SK-N-SH (cell line): ENCODE results near the gene TNRC6C. TPM values are rescaled to one million over a fixed set of nuclear protein-coding genes. Genes with fewer than 3 reads are reported as not detected.
"Not testable (repeated sequence)": the region's sequence is repeated elsewhere in the genome, so short reads cannot be mapped to it uniquely, and the experiment has no call there.

Source experiments
- CTCF ChIA-PET: fragments of 300-600, 350-600 bp; formaldehyde crosslinking; extraction: SDS; loops from one replicate; lab custom pipeline; 2021; lab: Yijun Ruan, JAX
- POLR2A ChIA-PET: fragments of 350-600 bp; sonication (Branson Sonifier 250); formaldehyde crosslinking; extraction: SDS; loops from one replicate; lab custom pipeline; 2020; ENCODE audit warnings: antibody characterized with exemption, inconsistent platforms; lab: Yijun Ruan, JAX
- DNase-seq: peaks from one replicate; pipeline ENCODE4 v3.0.0; 2012
- H2AFZ ChIP-seq: fragments of 200-600 bp; sonication (generic); 2 replicates; pipeline ENCODE4 v1.8.1; 2016; ENCODE audit warnings: antibody characterized with exemption, mild to moderate bottlenecking, low read depth
- H3F3A ChIP-seq: fragments of 200-600 bp; sonication (generic); replicated peaks from 2 replicates; pipeline ENCODE3; 2016; ENCODE audit warnings: antibody characterized with exemption, mild to moderate bottlenecking; ENCODE audit not compliant: insufficient read depth
- H3K27ac ChIP-seq, 2 experiments: fragments of 200-500 bp in 1 of 2; fragments of 200-600 bp in 1 of 2; sonication (Bioruptor generic) in 1 of 2; sonication (generic), shearing (Covaris generic) in 1 of 2; 2 replicates each; pipeline versions ENCODE4 v1.5.1 to v1.6.1; 2014 to 2016; ENCODE audit warnings: low read depth in 2 of 2, inconsistent platforms in 1 of 2, low read length in 1 of 2, mild to moderate bottlenecking in 1 of 2, mixed read lengths in 1 of 2
- H3K27me3 ChIP-seq: fragments of 200-600 bp; sonication (generic), shearing (Covaris generic); 2 replicates; pipeline ENCODE4 v1.6.1; 2016; ENCODE audit warnings: mixed run types; ENCODE audit not compliant: insufficient read depth
- H3K36me3 ChIP-seq, 2 experiments: fragments of 200-500 bp in 1 of 2; fragments of 200-600 bp in 1 of 2; sonication (Bioruptor generic) in 1 of 2; sonication (generic) in 1 of 2; replicated peaks in 1 of 2; 2 replicates each; pipeline versions ENCODE3 to v1.5.1; 2014 to 2016; ENCODE audit warnings: low read length in 1 of 2, mild to moderate bottlenecking in 1 of 2; ENCODE audit not compliant: insufficient read depth in 2 of 2, control insufficient read depth in 1 of 2
- H3K4me1 ChIP-seq, 2 experiments: fragments of 200-500 bp in 1 of 2; fragments of 200-600 bp in 1 of 2; sonication (Bioruptor generic) in 1 of 2; sonication (generic), shearing (Covaris generic) in 1 of 2; 2 replicates each; pipeline versions ENCODE4 v1.5.1 to v1.6.1; 2014 to 2016; ENCODE audit warnings: low read depth in 1 of 2, low read length in 1 of 2, mixed run types in 1 of 2; ENCODE audit not compliant: insufficient read depth in 2 of 2, control insufficient read depth in 1 of 2
- H3K4me2 ChIP-seq: fragments of 200-600 bp; sonication (generic), shearing (Covaris generic); 2 replicates; pipeline ENCODE4 v1.6.1; 2017; ENCODE audit warnings: mixed run types
- H3K4me3 ChIP-seq, 2 experiments: fragments of 200-500 bp in 1 of 2; fragments of 200-600 bp in 1 of 2; sonication (Bioruptor generic) in 1 of 2; sonication (generic), shearing (Covaris generic) in 1 of 2; 2 replicates each; pipeline versions ENCODE4 v1.5.1 to v1.8.1; 2014 to 2016; ENCODE audit warnings: low read depth in 2 of 2, inconsistent platforms in 1 of 2, low read length in 1 of 2, mild to moderate bottlenecking in 1 of 2, mixed read lengths in 1 of 2, moderate library complexity in 1 of 2
- H3K79me2 ChIP-seq: fragments of 200-600 bp; sonication (generic); 2 replicates; pipeline ENCODE4 v1.8.1; 2017; ENCODE audit warnings: mild to moderate bottlenecking; ENCODE audit not compliant: insufficient read depth
- H3K9ac ChIP-seq: fragments of 200-600 bp; sonication (generic); 2 replicates; pipeline ENCODE4 v1.6.1; 2017; ENCODE audit warnings: mixed run types
- H3K9me2 ChIP-seq: fragments of 200-600 bp; sonication (generic); 2 replicates; pipeline ENCODE4 v1.6.1; 2017; ENCODE audit warnings: mixed run types
- H3K9me3 ChIP-seq: fragments of 200-600 bp; sonication (generic); 2 replicates; pipeline ENCODE4 v1.6.1; 2017; ENCODE audit warnings: mixed run types, mild to moderate bottlenecking, moderate library complexity
- H4K20me1 ChIP-seq: fragments of 200-600 bp; sonication (generic); 2 replicates; pipeline ENCODE4 v1.6.1; 2017; ENCODE audit warnings: mild to moderate bottlenecking, mixed run types; ENCODE audit not compliant: insufficient read depth
- FOXM1 ChIP-seq: IDR thresholded peaks from 2 replicates; pipeline ENCODE4 v1.4.0; 2012; ENCODE audit warnings: low read depth, mild to moderate bottlenecking
- IRF3 ChIP-seq: fragments of 150-350 bp; IDR thresholded peaks from 2 replicates; pipeline ENCODE4 v1.6.1; 2016; ENCODE audit warnings: mild to moderate bottlenecking, low read depth, low read length
- JUND ChIP-seq: IDR thresholded peaks from 2 replicates; pipeline ENCODE4 v1.4.0; 2012
- MEF2A ChIP-seq: IDR thresholded peaks from 2 replicates; pipeline ENCODE4 v1.4.0; 2012; ENCODE audit warnings: low read depth, borderline replicate concordance
- NFIC ChIP-seq: IDR thresholded peaks from 2 replicates; pipeline ENCODE4 v1.4.0; 2012; ENCODE audit warnings: borderline replicate concordance
- PBX3 ChIP-seq: IDR thresholded peaks from 2 replicates; pipeline ENCODE4; 2012
- RAD21 ChIP-seq: IDR thresholded peaks from 2 replicates; pipeline ENCODE4 v1.6.1; 2012; ENCODE audit warnings: mild to moderate bottlenecking, low read length
- REST ChIP-seq: IDR thresholded peaks from 2 replicates; pipeline ENCODE4 v1.6.1; 2012; ENCODE audit warnings: mild to moderate bottlenecking, low read depth, low read length, moderate library complexity
- USF1 ChIP-seq: IDR thresholded peaks from 2 replicates; pipeline ENCODE4 v1.4.0; 2012; ENCODE audit warnings: low read depth, borderline replicate concordance
- USF2 ChIP-seq: fragments of 150-350 bp; IDR thresholded peaks from 2 replicates; pipeline ENCODE4 v1.6.1; 2017; ENCODE audit warnings: antibody characterized with exemption, low read length, low read depth, borderline replicate concordance
- WGBS: methylation state at CpG from one replicate; pipeline ENCODE4 v1.1.6; 2017; ENCODE audit warnings: low lambda C conversion rate; 5-methylcytosine and 5-hydroxymethylcytosine counted together
- polyA plus RNA-seq, 3 experiments: library from polyadenylated mRNA; depleted of rRNA; stranded (reverse); fragments of >200 nt; gene quantifications; 2 replicates each; pipeline ENCODE4 v1.2.3, GENCODE V29; 2012

Gene TNRC6C
- polyA plus RNA-seq, 1 of the 3 experiments (the other 2 are of a cell fraction) = 2.2 TPM

GRCh38 chr17:78114831-78115723 lies 156.6 kb downstream of the TNRC6C start:
- 76% methylated on average over 24 of the region's 28 CpGs for WGBS
- no peak overlapping the region for H2AFZ ChIP-seq
- TF ChIP-seq JUND (no peak), USF2 (no peak), NFIC (no peak), USF1 (no peak), FOXM1 (no peak), MEF2A (no peak), PBX3 (no peak), RAD21 (no peak), REST (no peak), IRF3 (no peak)
- TF ChIP-seq, all 33 proteins: peak for 0
- no peaks in the 10 kb centered on the region for H3K79me2 ChIP-seq
- CTCF ChIA-PET = interaction anchor here (0.8 to 10.9 kb wide), 11 partner anchors 12 to 210 kb away, joined by 3 to 131 read pairs (median 11); partner anchors contain the start of genes SYNGR2, TMC6 and TMC8
- H3K9me3 ChIP-seq = no peaks in the 10 kb centered on the region
- H3K4me2 ChIP-seq = no peak overlapping the region
- H4K20me1 ChIP-seq = no peaks in the 10 kb centered on the region
- 0 out of 2 replicates have a peak, but pooled peaks cover 6% of the 10 kb centered on the region for H3K27me3 ChIP-seq
- H3K9me2 ChIP-seq = no peaks in the 10 kb centered on the region
- no peak overlapping the region for H3K27ac ChIP-seq
- POLR2A ChIA-PET = no interaction called here
- H3K4me1 ChIP-seq = peaks cover 0 to 19% of the 10 kb centered on the region in 2 experiments; a peak in 1 of 4 replicates
- peak; percentile 49 for DNase-seq
- no peaks in the 10 kb centered on the region for H3F3A ChIP-seq
- H3K36me3 ChIP-seq = no peaks in the 10 kb centered on the region
- H3K4me3 ChIP-seq = no peak overlapping the region
- H3K9ac ChIP-seq = no peak overlapping the region

GRCh38 chr17:78115803-78116202 lies 157.3 kb downstream of the TNRC6C start:
- not testable (repeated sequence) for H3K36me3 ChIP-seq, H2AFZ ChIP-seq, H3K27me3 ChIP-seq, H3K27ac ChIP-seq, H3K4me3 ChIP-seq, H4K20me1 ChIP-seq, H3K79me2 ChIP-seq, H3K9ac ChIP-seq, H3K4me2 ChIP-seq, DNase-seq, H3K9me3 ChIP-seq, H3F3A ChIP-seq, H3K9me2 ChIP-seq
- WGBS = 87% methylated on average over 11 of the region's 18 CpGs
- POLR2A ChIA-PET = interaction anchor here (0.9 kb wide), 1 partner anchor 60 kb away, joined by 5 read pairs; no protein-coding TSS in a partner anchor
- CTCF ChIA-PET = interaction anchor here (0.9 to 10.9 kb wide), 5 partner anchors 11 to 209 kb away, joined by 3 to 131 read pairs (median 11); partner anchors contain the start of genes TMC6 and TMC8
- H3K4me1 ChIP-seq = peaks cover 0 to 19% of the 10 kb centered on the region in 2 experiments; a peak in 1 of 4 replicates
